ENCODE measurements around the gene SEMA3A. TPM values are rescaled to one million over a fixed set of nuclear protein-coding genes. Genes with fewer than 3 reads are reported as not detected.

The SEMA3A gene
- total and polyA plus RNA-seq, 2 of the 13 experiments (the other 11 are each of a cell fraction or from before 2014, with no cell fraction given): 0.29 to 1.2 TPM

- in situ Hi-C loops (cut with HindIII; ENCODE audit: extremely low pct_ligation_motif_present, low pct_unique_long_range_greater_than_20kb): no loop called here
- ChIA-PET CTCF (ENCODE audit: low intra/inter-chr PET ratio, low total read pairs) (no interaction called here), POLR2A (no interaction called here)
- no peaks in the 10 kb centered on the region for H3K79me2 ChIP-seq (ENCODE audit: insufficient read depth, low read length)
- peaks cover 15% of the 10 kb centered on the region; the same call in 1 of the 2 replicates for H3K4me1 ChIP-seq (ENCODE audit: insufficient read depth, low read length)
- BruUV-seq (replicated peaks): no TSS peak
- WGBS (ENCODE audit: low lambda C conversion rate): 2% methylated on average over 4 of the region's 4 CpGs
- H3K4me2 ChIP-seq (ENCODE audit: low read depth, low read length): peak overlapping the region; percentile 47; the same call in 1 of the 2 replicates
- TF ChIP-seq ZSCAN22 (CRISPR knock-in tag; IDR thresholded peaks at IDR 0.05) (no peak), HNRNPK (IDR thresholded peaks at IDR 0.05; ENCODE audit: low read depth, low read length, poor library complexity, severe bottlenecking) (peak; percentile 23)
- DNase-seq (ENCODE audit: low spot score): no peak
- H3K27me3 ChIP-seq (ENCODE audit: control insufficient read depth in 1 of 2, insufficient read depth in 2 of 2, low read length in 2 of 2): peaks cover 0 to 3% of the 10 kb centered on the region in 2 experiments; a peak in 2 of 5 replicates
- H3K9ac ChIP-seq (ENCODE audit: insufficient read depth, low read depth, low read length): no peak overlapping the region
- no peaks in the 10 kb centered on the region for H3K36me3 ChIP-seq (replicated peaks in 1 of 2; ENCODE audit: control insufficient read depth in 1 of 2, insufficient read depth in 2 of 2, low read length in 2 of 2)
- intact Hi-C loops (cut with micrococcal nuclease; ENCODE audit: unreplicated experiment): no loop called here
- no peak for ATAC-seq
- no peak overlapping the region for H3K27ac ChIP-seq (ENCODE audit: extremely low read length, insufficient read depth, low read length)
- FAIRE-seq: no peak
- no peaks in the 10 kb centered on the region for H3K9me3 ChIP-seq (ENCODE audit: low read length)
- no peak overlapping the region for H3K4me3 ChIP-seq (replicated peaks in 1 of 3; ENCODE audit: insufficient read depth in 1 of 3, low read depth in 2 of 3, low read length in 3 of 3)
- H2AFZ ChIP-seq (ENCODE audit: low read length): no peak overlapping the region
- H4K20me1 ChIP-seq (ENCODE audit: insufficient read depth, low read length): no peaks in the 10 kb centered on the region
Measured at GRCh38 chr7:84196084-84196503, 1.5 kb upstream of the SEMA3A start.

- Histone ChIP-seq H3K9me3 (ENCODE audit: low read length) (no peaks in the 10 kb centered on the region), H3K36me3 (replicated peaks in 1 of 2; ENCODE audit: control insufficient read depth in 1 of 2, insufficient read depth in 2 of 2, low read length in 2 of 2) (no peaks in the 10 kb centered on the region), H3K79me2 (ENCODE audit: insufficient read depth, low read length) (no peaks in the 10 kb centered on the region), H3K4me3 (replicated peaks in 1 of 3; ENCODE audit: insufficient read depth in 1 of 3, low read depth in 2 of 3, low read length in 3 of 3) (peak overlapping the region in 1 of 3 experiments; percentile 41; a peak in 3 of 6 replicates), H3K27me3 (ENCODE audit: control insufficient read depth in 1 of 2, insufficient read depth in 2 of 2, low read length in 2 of 2) (peaks cover 0 to 3% of the 10 kb centered on the region in 2 experiments; a peak in 2 of 5 replicates), H3K4me2 (ENCODE audit: low read depth, low read length) (peak overlapping the region; percentile 70), H3K9ac (ENCODE audit: insufficient read depth, low read depth, low read length) (no peak overlapping the region), H3K27ac (ENCODE audit: extremely low read length, insufficient read depth, low read length) (no peak overlapping the region), H2AFZ (ENCODE audit: low read length) (no peak overlapping the region), H3K4me1 (ENCODE audit: insufficient read depth, low read length) (peaks cover 15% of the 10 kb centered on the region; the same call in 1 of the 2 replicates), H4K20me1 (ENCODE audit: insufficient read depth, low read length) (no peaks in the 10 kb centered on the region)
- ATAC-seq (peak; percentile 46), FAIRE-seq (no peak), DNase-seq (ENCODE audit: low spot score) (no peak)
- in situ Hi-C loops (cut with HindIII; ENCODE audit: extremely low pct_ligation_motif_present, low pct_unique_long_range_greater_than_20kb) (no loop called here), intact Hi-C loops (cut with micrococcal nuclease; ENCODE audit: unreplicated experiment) (no loop called here)
- TF ChIP-seq TFDP2 (CRISPR knock-in tag; IDR thresholded peaks at IDR 0.05) (no peak), CREB3 (CRISPR knock-in tag; IDR thresholded peaks at IDR 0.05) (no peak), SMARCE1 (IDR thresholded peaks at IDR 0.05; ENCODE audit: borderline replicate concordance) (no peak), ZNF414 (CRISPR knock-in tag; IDR thresholded peaks at IDR 0.05) (no peak), TERF1 (CRISPR knock-in tag; IDR thresholded peaks at IDR 0.05) (no peak), TARDBP (CRISPR knock-in tag; IDR thresholded peaks at IDR 0.05) (no peak), HIC2 (CRISPR knock-in tag; IDR thresholded peaks at IDR 0.05; ENCODE audit: low read depth) (no peak)
- BruUV-seq (replicated peaks): no TSS peak
- CTCF ChIA-PET (ENCODE audit: low intra/inter-chr PET ratio, low total read pairs): no interaction called here
- 9% methylated on average over 6 of the region's 6 CpGs for WGBS (ENCODE audit: low lambda C conversion rate)
- POLR2A ChIA-PET: no interaction called here
Measured at GRCh38 chr7:84195295-84196060, 889 bp upstream of the SEMA3A start.
